HCT116 (cell line): Measurements from ENCODE around the gene PSD. TPM values are rescaled to one million over a fixed set of nuclear protein-coding genes. Genes with fewer than 3 reads are reported as not detected.
A peak's percentile ranks its signal among the peaks of the same experiment; 100 is the strongest.

Experiments
- ATAC-seq: fragments of 200-7000 bp; cut with Tn5 transposase; 2 replicates; pipeline ENCODE4 v1.9.1; 2020; ENCODE audit warnings: mild to moderate bottlenecking, moderate library complexity
- BruUV-seq: library from RNA; stranded (reverse); fragments of 400-500 nt; replicated peaks from 2 replicates; lab custom pipeline; 2021; lab: Mats Ljungman, UMichigan
- CTCF ChIA-PET: fragments of 300-600 bp; sonication (Branson Sonifier 250); formaldehyde crosslinking; loops from one replicate; lab custom pipeline; 2021; ENCODE audit warnings: antibody characterized with exemption; lab: Charles Lee
- POLR2A ChIA-PET: fragments of 300-600, 350-600 bp; sonication (Branson Sonifier 250); formaldehyde crosslinking; loops from one replicate; lab custom pipeline; 2021; ENCODE audit warnings: antibody characterized with exemption; lab: Charles Lee
- RAD21 ChIA-PET, 2 experiments: fragments of 300-600 bp; sonication (Branson Sonifier 250); formaldehyde crosslinking; loops; one replicate each; lab custom pipeline; 2023; ENCODE audit warnings: low total read pairs in 2 of 2; ENCODE audit not compliant: uncharacterized antibody in 2 of 2, unreplicated experiment in 2 of 2, low non-redundant PET in 1 of 2; lab: Charles Lee
- DNase-seq: peaks from one replicate; pipeline ENCODE4 v3.0.0-alpha.2; 2010; ENCODE audit warnings: low read depth, low spot score
- H2AFZ ChIP-seq: fragments of 200-600 bp; shearing (Covaris generic), sonication (generic); 2 replicates; pipeline ENCODE4 v1.6.1; 2017; ENCODE audit warnings: low read depth, mixed run types, mixed read lengths, antibody characterized with exemption, low read length; ENCODE audit not compliant: poor library complexity, severe bottlenecking
- H3K27ac ChIP-seq: 2 replicates; pipeline ENCODE4 v1.5.1; 2012; ENCODE audit warnings: low read depth, low read length
- H3K27me3 ChIP-seq: fragments of 200-600 bp; sonication (generic); 2 replicates; pipeline ENCODE4 v1.6.1; 2016; ENCODE audit warnings: mixed run types, low read length, mixed read lengths; ENCODE audit not compliant: insufficient read depth
- H3K36me3 ChIP-seq, 2 experiments: fragments of 200-500 bp in 1 of 2; fragments of 200-600 bp in 1 of 2; sonication (Bioruptor generic) in 1 of 2; sonication (generic) in 1 of 2; 2 replicates each; pipeline versions ENCODE4 v1.5.1 to v1.6.1; 2014 to 2016; ENCODE audit warnings: low read length in 2 of 2, inconsistent platforms in 1 of 2, mixed read lengths in 1 of 2, mixed run types in 1 of 2; ENCODE audit not compliant: insufficient read depth in 2 of 2, control insufficient read depth in 1 of 2
- H3K4me1 ChIP-seq, 2 experiments: fragments of 200-600 bp in 1 of 2; sonication (generic) in 1 of 2; 2 replicates each; pipeline versions ENCODE4 v1.5.1 to v1.6.1; 2012 to 2017; ENCODE audit warnings: low read length in 2 of 2, inconsistent platforms in 1 of 2, mild to moderate bottlenecking in 1 of 2, mixed read lengths in 1 of 2, mixed run types in 1 of 2, moderate library complexity in 1 of 2; ENCODE audit not compliant: insufficient read depth in 2 of 2, control insufficient read depth in 1 of 2
- H3K4me2 ChIP-seq: fragments of 200-600 bp; sonication (generic); 2 replicates; pipeline ENCODE4 v1.6.1; 2017; ENCODE audit warnings: mixed run types, low read length, mixed read lengths
- H3K4me3 ChIP-seq, 2 experiments: fragments of 200-600 bp in 1 of 2; sonication (generic) in 1 of 2; replicated peaks in 1 of 2; 2 replicates each; pipeline ENCODE4 v1.5.1; 2011 to 2016; ENCODE audit warnings: low read length in 2 of 2, control low read depth in 1 of 2, low read depth in 1 of 2, mild to moderate bottlenecking in 1 of 2, mixed read lengths in 1 of 2, mixed run types in 1 of 2
- H3K79me2 ChIP-seq: fragments of 200-600 bp; sonication (generic); 2 replicates; pipeline ENCODE4 v1.6.1; 2017; ENCODE audit warnings: mild to moderate bottlenecking, mixed run types, low read length, moderate library complexity, mixed read lengths; ENCODE audit not compliant: insufficient read depth
- H3K9ac ChIP-seq: fragments of 200-600 bp; sonication (generic); 2 replicates; pipeline ENCODE4 v1.6.1; 2016; ENCODE audit warnings: low read length, mixed read lengths
- H3K9me2 ChIP-seq: fragments of 200-600 bp; sonication (generic), shearing (Covaris generic); 2 replicates; pipeline ENCODE4 v1.6.1; 2017; ENCODE audit warnings: mixed run types, mild to moderate bottlenecking, moderate library complexity; ENCODE audit not compliant: insufficient read depth
- H3K9me3 ChIP-seq, 2 experiments: fragments of 200-500 bp in 1 of 2; fragments of 200-600 bp in 1 of 2; sonication (Bioruptor generic) in 1 of 2; sonication (generic) in 1 of 2; 2 replicates each; pipeline ENCODE4 v1.6.1; 2014 to 2017; ENCODE audit warnings: low read length in 2 of 2, mixed read lengths in 2 of 2, inconsistent platforms in 1 of 2, low read depth in 1 of 2, mild to moderate bottlenecking in 1 of 2, mixed run types in 1 of 2, moderate library complexity in 1 of 2; ENCODE audit not compliant: control insufficient read depth in 1 of 2, insufficient read depth in 1 of 2
- H4K20me1 ChIP-seq: fragments of 200-600 bp; sonication (generic), shearing (Covaris generic); 2 replicates; pipeline ENCODE4 v1.6.1; 2017; ENCODE audit warnings: mixed run types, mild to moderate bottlenecking, moderate library complexity; ENCODE audit not compliant: insufficient read depth
- CBX3 ChIP-seq: IDR thresholded peaks from 2 replicates; pipeline ENCODE4 v1.6.1; 2012; ENCODE audit warnings: low read depth
- CTCF ChIP-seq, 3 experiments: fragments of 200-600 bp in 1 of 3; sonication (generic) in 1 of 3; IDR thresholded peaks in 2 of 3; conservative IDR thresholded peaks in 1 of 3; 2 replicates each; pipeline ENCODE4 v1.5.1; 2012 to 2017; ENCODE audit warnings: low read depth in 2 of 3, low read length in 2 of 3, antibody characterized with exemption in 1 of 3, borderline replicate concordance in 1 of 3, control low read depth in 1 of 3, mild to moderate bottlenecking in 1 of 3, mixed read lengths in 1 of 3, mixed run types in 1 of 3, moderate library complexity in 1 of 3; ENCODE audit not compliant: insufficient read depth in 1 of 3
- EGR1 ChIP-seq: IDR thresholded peaks from 2 replicates; pipeline ENCODE4 v1.6.1; 2012; ENCODE audit warnings: low read depth
- EZH2phosphoT487 ChIP-seq: fragments of 200-600 bp; IDR thresholded peaks from 2 replicates; pipeline ENCODE4 v1.6.1; 2018; ENCODE audit warnings: antibody characterized with exemption, borderline replicate concordance
- FOSL1 ChIP-seq: IDR thresholded peaks from 2 replicates; pipeline ENCODE4 v1.6.1; 2012; ENCODE audit warnings: low read depth
- RAD21 ChIP-seq: IDR thresholded peaks from 2 replicates; pipeline ENCODE4 v1.6.1; 2012; ENCODE audit warnings: low read depth, mild to moderate bottlenecking
- REST ChIP-seq: IDR thresholded peaks from 2 replicates; pipeline ENCODE4 v1.6.1; 2012; ENCODE audit warnings: low read depth
- SIN3A ChIP-seq: IDR thresholded peaks from 2 replicates; pipeline ENCODE4 v1.6.1; 2012; ENCODE audit warnings: low read depth
- SP1 ChIP-seq: IDR thresholded peaks from 2 replicates; pipeline ENCODE4 v1.6.1; 2012; ENCODE audit warnings: low read depth
- SRF ChIP-seq: IDR thresholded peaks from 2 replicates; pipeline ENCODE4 v1.6.1; 2012; ENCODE audit warnings: low read depth
- ZFX ChIP-seq: fragments of 450-650 bp; IDR thresholded peaks from 2 replicates; pipeline ENCODE4 v1.6.1; 2017
- ZNF274 ChIP-seq: fragments of 200-500 bp; sonication (Bioruptor generic); IDR thresholded peaks from 2 replicates; pipeline ENCODE4 v1.6.1; 2014; ENCODE audit warnings: mild to moderate bottlenecking, low read depth, low read length, inconsistent platforms
- intact Hi-C: fragments of 100-400 bp; cut with micrococcal nuclease; formaldehyde crosslinking; loops from 2 replicates; pipeline ENCODE4 v1.10.0; 2022
- total RNA-seq: library from RNA; stranded (reverse); gene quantifications from one replicate; pipeline ENCODE4 v1.2.1, GENCODE V29; 2021; ENCODE audit not compliant: unreplicated experiment

PSD gene
- total RNA-seq, 1 experiment from 2014 or later: 9.7 TPM

GRCh38 chr10:102401735-102402511 lies 16.7 kb downstream of the PSD start:
- BruUV-seq: no TSS peak
- intact Hi-C loops: no loop called here
- H3K4me2 ChIP-seq: peak overlapping the region; percentile 62
- H3K9me2 ChIP-seq: no peaks in the 10 kb centered on the region
- POLR2A ChIA-PET: interaction anchor here (0.7 to 3.5 kb wide), 3 partner anchors 19 to 172 kb away, joined by 3 to 15 read pairs (median 3); partner anchors contain the start of gene FBXL15
- H4K20me1 ChIP-seq: no peaks in the 10 kb centered on the region
- DNase-seq (no peak), ATAC-seq (peak; percentile 45)
- peaks cover under 1% of the 10 kb centered on the region; the same call in 1 of the 2 replicates for H3K79me2 ChIP-seq
- H3K4me3 ChIP-seq: 0 out of 4 replicates have a peak overlapping the region, but pooled peaks of 1 of the 2 experiments have one; percentile 17
- H3K27ac ChIP-seq: peak overlapping the region; percentile 56
- peaks cover 16 to 53% of the 10 kb centered on the region in 2 experiments for H3K4me1 ChIP-seq
- CTCF ChIA-PET: interaction anchor here (1.0 to 9.3 kb wide), 8 partner anchors 8 to 232 kb away, joined by 3 to 154 read pairs (median 11); partner anchors contain the start of genes ELOVL3, FBXL15 and SUFU
- no peak overlapping the region for H2AFZ ChIP-seq
- no peaks in the 10 kb centered on the region for H3K9me3 ChIP-seq
- peak overlapping the region; percentile 51 for H3K9ac ChIP-seq
- TF ChIP-seq ZFX (peak; percentile 29; the same call in 1 of the 2 replicates), SRF (no peak)
- RAD21 ChIA-PET: interaction anchor here in 1 of 2 experiments (0.7 to 0.8 kb wide), 2 partner anchors 36 to 172 kb away, joined by 3 to 8 read pairs; no protein-coding TSS in a partner anchor
- H3K27me3 ChIP-seq: no peaks in the 10 kb centered on the region
- peaks cover 11 to 22% of the 10 kb centered on the region in 2 experiments; a peak in 3 of 4 replicates for H3K36me3 ChIP-seq

GRCh38 chr10:102401342-102401654 lies 17.3 kb downstream of the PSD start:
- Histone ChIP-seq H3K4me2 (peak overlapping the region; percentile 62), H3K36me3 (peaks cover 11 to 26% of the 10 kb centered on the region in 2 experiments; a peak in 3 of 4 replicates), H3K79me2 (peaks cover 7% of the 10 kb centered on the region; the same call in 1 of the 2 replicates), H3K9me2 (no peaks in the 10 kb centered on the region), H3K4me3 (0 out of 4 replicates have a peak overlapping the region, but pooled peaks of 1 of the 2 experiments have one; percentile 17), H2AFZ (no peak overlapping the region), H3K4me1 (peaks cover 21 to 59% of the 10 kb centered on the region in 2 experiments), H4K20me1 (no peaks in the 10 kb centered on the region), H3K9ac (peak overlapping the region; percentile 51), H3K27me3 (no peaks in the 10 kb centered on the region), H3K9me3 (no peaks in the 10 kb centered on the region), H3K27ac (peak overlapping the region; percentile 56)
- ChIA-PET POLR2A (interaction anchor here (3.5 kb wide), 1 partner anchor 171 kb away, joined by 15 read pairs; no protein-coding TSS in a partner anchor), RAD21 (interaction anchor here (0.8 to 2.3 kb wide), 2 partner anchors 171 kb away, joined by 3 to 8 read pairs; no protein-coding TSS in a partner anchor), CTCF (interaction anchor here (1.0 to 9.3 kb wide), 3 partner anchors 7 to 172 kb away, joined by 3 to 154 read pairs (median 3); partner anchors contain the start of genes ELOVL3 and SUFU)
- no TSS peak for BruUV-seq
- no peak for DNase-seq
- intact Hi-C loops: no loop called here
- TF ChIP-seq CBX3: no peak
- TF ChIP-seq CTCF (IDR thresholded peaks at IDR 0.05 in 2 of 3, conservative IDR thresholded peaks at IDR 0.05 in 1 of 3; ENCODE audit: borderline replicate concordance in 1 of 3, insufficient read depth in 1 of 3, low read depth in 2 of 3, low read length in 2 of 3): no peak
- no peak for TF ChIP-seq SP1
- no peak for TF ChIP-seq EZH2phosphoT487
- TF ChIP-seq RAD21: no peak
- TF ChIP-seq ZNF274: no peak
- TF ChIP-seq FOSL1: no peak
- TF ChIP-seq REST: no peak
- no peak for TF ChIP-seq ZFX
- TF ChIP-seq EGR1: no peak
- TF ChIP-seq SIN3A: no peak
- no peak for ATAC-seq
